ENCODE results near the gene PIP5K1B.

- TF ChIP-seq SIN3A (IDR thresholded peaks at IDR 0.05; ENCODE audit: borderline replicate concordance, insufficient read depth, low read length) (no peak), TAF1 (IDR thresholded peaks at IDR 0.05; ENCODE audit: borderline replicate concordance, insufficient read depth, low read length) (no peak), REST (IDR thresholded peaks at IDR 0.05; ENCODE audit: insufficient read depth in 1 of 2, low read depth in 2 of 2, low read length in 2 of 2) (no peak)
Measured at GRCh38 chr9:68942790-68943189, 237.8 kb downstream of the PIP5K1B start.

Measured in PFSK-1 (cell line).